Measurements from ENCODE around the gene SEMA5B. TPM values are rescaled to one million over a fixed set of nuclear protein-coding genes. Genes with fewer than 3 reads are reported as not detected.

SEMA5B gene
- polyA plus RNA-seq, 3 donors = 25.3 to 31.3 (median 25.8) TPM

- no peak for DNase-seq (ENCODE audit: extremely low read depth in 1 of 11, low read depth in 9 of 11, low spot score in 4 of 11)
These were observed 40.8 kb downstream of the SEMA5B start for GRCh38 chr3:122986693-122987179.

- DNase-seq (ENCODE audit: extremely low read depth in 1 of 11, low read depth in 9 of 11, low spot score in 4 of 11) = no peak
These were observed 42.0 kb downstream of the SEMA5B start for GRCh38 chr3:122985539-122985938.

- no peak for DNase-seq (ENCODE audit: extremely low read depth in 1 of 11, low read depth in 9 of 11, low spot score in 4 of 11)
These were observed 42.9 kb downstream of the SEMA5B start for GRCh38 chr3:122984650-122985049.

DNA sequence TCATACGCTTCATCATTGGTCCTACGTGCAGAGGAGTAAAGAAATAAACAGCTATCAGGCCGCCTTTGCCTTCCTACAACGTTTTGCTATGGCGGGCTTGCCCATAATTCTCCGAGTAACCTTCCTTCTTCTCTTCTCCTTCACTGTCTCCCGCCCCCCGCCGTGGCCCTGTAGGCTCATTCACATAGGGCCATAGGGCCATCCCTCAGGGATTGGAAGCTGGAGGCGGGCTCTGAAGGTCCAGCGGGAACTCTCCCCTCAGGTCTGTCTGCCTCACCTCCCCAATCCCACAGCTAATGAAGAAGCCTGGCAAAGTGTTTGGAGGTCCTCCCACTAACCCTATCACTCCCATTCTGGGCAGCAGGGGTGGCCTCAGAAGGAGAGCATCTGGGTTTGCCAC lies 43.6 kb downstream of the SEMA5B start:
- DNase-seq (ENCODE audit: extremely low read depth in 1 of 11, low read depth in 9 of 11, low spot score in 4 of 11) = no peak

DNA sequence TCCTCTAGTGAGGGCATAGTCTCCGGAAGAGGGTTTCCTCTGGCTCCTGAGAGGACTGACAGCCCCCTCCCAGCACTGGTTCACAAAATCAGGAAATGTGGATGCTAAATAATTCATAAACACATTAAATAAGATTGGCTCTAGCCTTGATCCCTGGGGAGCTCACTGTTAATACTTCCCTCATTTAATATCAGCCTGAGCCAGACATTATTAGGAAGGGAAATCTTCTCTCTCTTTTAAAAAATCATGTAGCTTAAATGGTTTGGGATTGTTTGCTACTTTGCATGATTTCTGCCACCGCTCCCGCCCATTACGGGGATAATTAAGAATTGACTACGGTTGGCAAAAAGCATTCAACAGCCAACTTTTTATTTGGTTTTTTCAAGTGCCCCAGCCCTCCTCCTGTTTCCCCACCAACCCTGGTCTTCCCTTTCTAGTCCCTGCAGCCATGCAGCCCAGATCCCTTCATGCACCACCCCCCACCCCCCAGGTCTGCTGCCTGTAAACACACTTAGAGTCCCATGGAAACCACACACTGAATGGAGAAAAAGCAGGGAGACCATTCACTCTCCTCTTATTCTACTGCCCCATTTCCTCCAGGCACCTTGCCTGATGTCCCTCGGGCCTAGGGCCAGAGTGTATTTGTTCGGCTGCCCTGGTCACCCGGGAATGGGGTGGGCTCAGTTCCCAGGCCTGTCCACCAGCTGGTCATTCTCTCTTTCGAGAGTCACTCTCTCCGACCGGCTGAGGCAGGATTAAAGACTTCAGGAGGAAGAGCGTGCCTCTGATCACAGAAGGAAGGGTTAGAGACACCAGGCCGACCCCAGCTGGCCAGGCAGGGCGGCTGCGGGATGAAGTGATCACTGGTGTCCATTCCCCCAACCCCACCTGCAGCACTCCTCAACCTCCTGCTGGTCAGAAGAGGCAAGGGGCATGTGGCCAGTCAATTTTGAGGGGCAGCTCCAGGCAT lies 45.1 kb downstream of the SEMA5B start:
- peak in 1 of 11 donors; percentile 36 for DNase-seq (ENCODE audit: extremely low read depth in 1 of 11, low read depth in 9 of 11, low spot score in 4 of 11)

GRCh38 chr3:122979211-122979610 lies 48.4 kb downstream of the SEMA5B start:
- DNase-seq (ENCODE audit: extremely low read depth in 1 of 11, low read depth in 9 of 11, low spot score in 4 of 11) = no peak

DNA sequence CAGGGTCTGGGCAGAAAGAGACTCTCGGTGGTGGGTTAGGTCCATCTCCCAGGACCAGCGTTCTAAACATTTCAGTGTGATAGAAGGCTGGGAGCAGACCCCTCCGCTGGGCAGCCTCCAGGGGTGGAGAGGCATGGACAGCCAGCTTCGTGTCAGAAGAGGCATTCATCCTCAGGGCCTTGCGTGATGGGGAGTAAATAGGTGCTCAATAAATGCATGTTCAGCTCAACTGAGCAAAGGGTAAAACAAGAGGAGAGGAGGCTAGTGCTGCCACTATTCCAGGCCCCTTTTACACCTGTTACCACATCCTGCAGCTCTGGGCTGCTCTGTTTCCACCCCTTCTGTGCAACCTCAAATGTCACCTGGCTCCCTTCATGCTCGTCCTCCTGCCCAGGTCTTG lies 49.0 kb downstream of the SEMA5B start:
- no peak for DNase-seq (ENCODE audit: extremely low read depth in 1 of 11, low read depth in 9 of 11, low spot score in 4 of 11)

GRCh38 chr3:122977746-122978466 lies 49.7 kb downstream of the SEMA5B start:
- peak in 7 of 11 donors; percentile 46 to 82 (median 72) for DNase-seq (ENCODE audit: extremely low read depth in 1 of 11, low read depth in 9 of 11, low spot score in 4 of 11)

GRCh38 chr3:122975924-122976293 lies 51.7 kb downstream of the SEMA5B start:
- DNase-seq (ENCODE audit: extremely low read depth in 1 of 11, low read depth in 9 of 11, low spot score in 4 of 11) = no peak

GRCh38 chr3:122975163-122975923 lies 52.2 kb downstream of the SEMA5B start:
- peak in 1 of 11 donors; percentile 23 for DNase-seq (ENCODE audit: extremely low read depth in 1 of 11, low read depth in 9 of 11, low spot score in 4 of 11)

DNA sequence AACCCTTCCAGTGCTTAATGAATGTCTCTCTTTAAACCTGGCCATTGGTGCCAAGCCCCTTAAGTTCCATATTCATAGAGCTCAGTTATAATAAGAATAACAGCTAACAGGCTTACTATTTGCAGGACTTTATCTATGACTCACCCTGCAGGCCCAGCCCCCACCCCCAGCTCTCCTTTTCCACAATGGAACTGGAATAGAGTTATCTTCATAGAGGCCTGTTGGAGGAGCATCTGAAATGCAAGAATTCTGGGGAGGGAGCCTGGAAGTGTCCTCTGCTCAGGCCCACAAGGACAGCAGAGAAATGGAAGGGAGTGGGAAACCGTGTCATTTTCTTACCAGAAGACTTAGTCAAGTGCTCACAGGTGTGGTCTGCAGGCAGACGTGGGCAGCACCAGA lies 52.8 kb downstream of the SEMA5B start:
- DNase-seq (ENCODE audit: extremely low read depth in 1 of 11, low read depth in 9 of 11, low spot score in 4 of 11) = no peak

GRCh38 chr3:122973893-122974615 lies 53.5 kb downstream of the SEMA5B start:
- DNase-seq (ENCODE audit: extremely low read depth in 1 of 11, low read depth in 9 of 11, low spot score in 4 of 11) = no peak

GRCh38 chr3:122972141-122972540 lies 55.4 kb downstream of the SEMA5B start:
- DNase-seq (ENCODE audit: extremely low read depth in 1 of 11, low read depth in 9 of 11, low spot score in 4 of 11) = no peak

DNA sequence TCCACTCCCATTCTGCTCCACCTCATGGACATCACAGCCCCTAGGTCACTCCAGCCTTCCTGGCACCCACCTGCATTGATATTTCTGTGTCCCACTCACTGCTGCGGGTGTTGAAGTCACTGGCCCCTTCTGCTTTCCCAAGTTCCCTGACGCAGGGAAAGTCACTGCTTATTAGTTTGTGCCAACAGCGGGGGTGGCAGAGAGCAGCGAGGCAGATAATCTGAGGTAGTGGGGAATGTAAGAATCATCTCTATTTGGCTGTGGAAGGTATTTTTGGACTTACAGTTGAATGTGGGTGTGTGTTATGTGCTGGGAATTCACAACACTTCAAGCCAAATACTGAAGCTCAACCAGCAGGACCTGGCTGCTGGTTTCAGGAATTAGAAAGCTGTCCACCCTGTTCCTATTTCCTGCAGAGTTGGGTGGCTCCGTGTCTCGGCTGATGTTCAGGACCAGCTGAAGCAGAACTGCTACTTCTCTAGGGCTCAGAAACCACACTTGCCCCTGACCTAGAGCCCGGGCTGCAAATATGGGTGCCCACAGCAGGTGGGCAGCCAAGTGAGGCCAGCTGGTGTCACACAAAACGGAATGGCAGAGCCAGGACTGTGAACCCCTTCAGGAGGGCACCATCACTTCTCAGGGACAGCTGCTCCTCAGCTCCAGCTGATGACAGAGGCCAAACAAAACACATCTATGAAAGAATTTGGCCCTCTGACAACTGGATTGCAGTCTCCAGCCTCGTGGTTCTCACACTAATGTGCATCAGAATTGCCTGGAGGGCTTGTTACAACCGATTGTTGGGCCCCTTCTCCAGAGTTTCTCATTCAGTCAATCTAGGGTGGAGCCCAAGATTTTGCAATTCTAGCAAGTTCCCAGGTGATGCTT lies 57.7 kb downstream of the SEMA5B start:
- DNase-seq (ENCODE audit: extremely low read depth in 1 of 11, low read depth in 9 of 11, low spot score in 4 of 11) = no peak

- DNase-seq (ENCODE audit: extremely low read depth in 1 of 11, low read depth in 9 of 11, low spot score in 4 of 11) = no peak
These were observed 59.8 kb downstream of the SEMA5B start for GRCh38 chr3:122967765-122968164.

DNA sequence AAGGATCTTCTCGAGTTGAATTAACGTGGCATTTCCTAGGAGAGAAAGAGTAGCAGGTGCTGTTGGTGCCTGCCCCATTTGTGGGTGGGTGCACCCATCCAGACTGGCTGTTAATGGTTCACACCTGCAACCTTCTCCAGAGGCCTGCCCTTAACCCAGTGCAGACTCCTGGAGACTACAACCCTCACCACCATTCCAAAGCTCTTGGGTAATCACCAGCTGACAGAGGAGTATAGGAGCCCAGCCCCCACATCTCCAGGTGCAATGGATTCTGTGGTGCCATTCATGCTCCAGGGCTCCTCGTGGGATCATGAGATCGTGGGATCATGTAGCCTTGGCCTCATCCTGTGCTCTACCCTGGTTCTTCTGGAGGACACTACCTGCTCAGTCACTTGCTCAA lies 60.2 kb downstream of the SEMA5B start:
- DNase-seq (ENCODE audit: extremely low read depth in 1 of 11, low read depth in 9 of 11, low spot score in 4 of 11) = no peak

- no peak for DNase-seq (ENCODE audit: extremely low read depth in 1 of 11, low read depth in 9 of 11, low spot score in 4 of 11)
These were observed 61.5 kb downstream of the SEMA5B start for GRCh38 chr3:122966045-122966444.

DNA sequence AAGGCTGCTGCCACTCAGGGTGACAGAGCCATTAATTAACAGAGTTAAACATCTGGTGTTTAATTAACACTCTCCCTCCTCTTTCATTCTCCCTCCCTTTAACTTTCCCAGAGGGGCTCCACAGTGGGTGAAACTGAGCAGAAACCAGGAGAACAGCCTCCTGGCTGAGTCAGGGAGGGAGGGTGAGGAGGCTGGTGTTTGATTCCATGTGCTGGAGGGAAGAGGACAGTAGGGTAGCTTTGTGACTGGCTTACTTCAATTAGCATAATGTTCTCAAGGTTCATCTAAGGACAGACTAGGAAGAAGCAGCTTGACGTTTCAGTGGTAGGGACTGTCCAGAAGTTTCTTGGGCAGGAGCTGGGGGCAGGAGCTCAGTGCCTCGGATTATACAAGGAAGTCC lies 62.8 kb downstream of the SEMA5B start:
- no peak for DNase-seq (ENCODE audit: extremely low read depth in 1 of 11, low read depth in 9 of 11, low spot score in 4 of 11)

All from renal cortex interstitium (tissue), 11 donors.